HepG2 (cell line): ENCODE results near the gene HSD17B11. TPM values are rescaled to one million over a fixed set of nuclear protein-coding genes. Genes with fewer than 3 reads are reported as not detected.

ENCODE experiments used
- BRF2 ChIP-seq: sonication (generic); formaldehyde crosslinking; IDR thresholded peaks from 2 replicates; pipeline ENCODE4 v1.8.1; 2022; ENCODE audit warnings: mild to moderate bottlenecking, missing genetic modification reagents
- CREB3 ChIP-seq: sonication (generic); formaldehyde crosslinking; IDR thresholded peaks from 2 replicates; pipeline ENCODE4 v1.5.0; 2020; ENCODE audit warnings: missing genetic modification reagents
- HCFC1 ChIP-seq: fragments of 150-350 bp; IDR thresholded peaks from 2 replicates; pipeline ENCODE4 v1.6.1; 2014; ENCODE audit warnings: low read depth, low read length
- SALL1 ChIP-seq: sonication (generic); formaldehyde crosslinking; IDR thresholded peaks from 2 replicates; pipeline ENCODE4 v1.8.0; 2022; ENCODE audit warnings: mild to moderate bottlenecking, missing genetic modification reagents
- TBX3 ChIP-seq: fragments of 450-650 bp; IDR thresholded peaks from 2 replicates; pipeline ENCODE4 v1.6.1; 2017; ENCODE audit warnings: antibody characterized with exemption, mild to moderate bottlenecking, inconsistent platforms, borderline replicate concordance
- ZBTB46 ChIP-seq: sonication (generic); formaldehyde crosslinking; IDR thresholded peaks from 2 replicates; pipeline ENCODE4 v1.4.0; 2020; ENCODE audit warnings: mild to moderate bottlenecking, missing genetic modification reagents, borderline replicate concordance
- ZNF296 ChIP-seq: sonication (generic); formaldehyde crosslinking; conservative IDR thresholded peaks from 2 replicates; pipeline ENCODE4 v1.5.0; 2020; ENCODE audit warnings: mild to moderate bottlenecking, missing genetic modification reagents
- ZNF572 ChIP-seq: sonication (generic); formaldehyde crosslinking; IDR thresholded peaks from 2 replicates; pipeline ENCODE4 v1.5.1; 2020; ENCODE audit warnings: mild to moderate bottlenecking, missing genetic modification reagents
- ZNF646 ChIP-seq: sonication (generic); formaldehyde crosslinking; IDR thresholded peaks from 2 replicates; pipeline ENCODE4 v1.9.0; 2021; ENCODE audit warnings: mild to moderate bottlenecking, missing genetic modification reagents
- ZNF652 ChIP-seq: IDR thresholded peaks from 2 replicates; pipeline ENCODE4 v1.6.1; 2016; ENCODE audit warnings: low read depth, borderline replicate concordance
- ZNF691 ChIP-seq: sonication (generic); formaldehyde crosslinking; IDR thresholded peaks from 2 replicates; pipeline ENCODE4 v1.4.0; 2020; ENCODE audit warnings: missing genetic modification reagents, low read depth, mild to moderate bottlenecking, borderline replicate concordance
- ZNF704 ChIP-seq: sonication (generic); formaldehyde crosslinking; IDR thresholded peaks from 2 replicates; pipeline ENCODE4 v1.8.1; 2023; ENCODE audit warnings: mild to moderate bottlenecking, inconsistent platforms, moderate library complexity, missing genetic modification reagents, borderline replicate concordance
- polyA plus RNA-seq, 8 experiments: library from polyadenylated mRNA; depleted of rRNA in 3 of 8; stranded (reverse) in 7 of 8; unstranded in 1 of 8; fragments of >200 nt; fragmentation: Illumina TruSeq in 4 of 8; extraction: Trizol in 4 of 8; gene quantifications; 2 replicates each; pipeline versions ENCODE4 v1.2.1 to v1.2.3, GENCODE V29; 2011 to 2016; ENCODE audit warnings: low read depth in 4 of 8, missing spikeins in 1 of 8, mixed read lengths in 1 of 8; ENCODE audit not compliant: insufficient read depth in 1 of 8
- total RNA-seq, 5 experiments: library from RNA; depleted of rRNA; stranded (reverse); fragments of >200 nt; fragmentation: Illumina TruSeq; extraction: Trizol; gene quantifications; 2 replicates each; pipeline ENCODE4 v1.2.3, GENCODE V29; 2016; ENCODE audit warnings: low read depth in 1 of 5

HSD17B11 gene
- total and polyA plus RNA-seq, 2 of the 13 experiments (the other 11 are each of a cell fraction or from before 2014, with no cell fraction given), result 121 to 158 TPM

GRCh38 chr4:87422104-87423052, 31.4 kb upstream of the HSD17B11 start, which contains the start of gene NUDT9 (continued):
- TF ChIP-seq ZNF691, result peak; percentile 51; the same call in 1 of the 2 replicates
- TF ChIP-seq CREB3, result peak; percentile 77; the same call in 1 of the 2 replicates
- TF ChIP-seq ZNF296 (CRISPR knock-in tag), result no peak
- TF ChIP-seq ZNF652 (CRISPR knock-in tag), result no peak
- TF ChIP-seq ZBTB46 (CRISPR knock-in tag), result 0 out of 2 replicates have a peak, but pooled peaks have one; percentile 65
- TF ChIP-seq HCFC1, result peak; percentile 37; the same call in 1 of the 2 replicates
- peak; percentile 97 for TF ChIP-seq ZNF704 (CRISPR knock-in tag)
- no peak for TF ChIP-seq ZNF646 (CRISPR knock-in tag)
- TF ChIP-seq SALL1 (CRISPR knock-in tag), result peak; percentile 93
- peak; percentile 93 for TF ChIP-seq ZNF572 (CRISPR knock-in tag)
- TF ChIP-seq TBX3, result peak; percentile 37; the same call in 1 of the 2 replicates
- peak; percentile 67; the same call in 1 of the 2 replicates for TF ChIP-seq BRF2
